NAMALWA (cell line): ENCODE results near the gene RBX1.
A peak's percentile ranks its signal among the peaks of the same experiment; 100 is the strongest.
"Not testable (repeated sequence)": the region's sequence is repeated elsewhere in the genome, so short reads cannot be mapped to it uniquely, and the experiment has no call there.

ENCODE experiments used
- DNase-seq: peaks from one replicate; pipeline ENCODE4 v3.0.0-alpha.2; 2015; ENCODE audit warnings: low spot score

The RBX1 gene

DNA sequence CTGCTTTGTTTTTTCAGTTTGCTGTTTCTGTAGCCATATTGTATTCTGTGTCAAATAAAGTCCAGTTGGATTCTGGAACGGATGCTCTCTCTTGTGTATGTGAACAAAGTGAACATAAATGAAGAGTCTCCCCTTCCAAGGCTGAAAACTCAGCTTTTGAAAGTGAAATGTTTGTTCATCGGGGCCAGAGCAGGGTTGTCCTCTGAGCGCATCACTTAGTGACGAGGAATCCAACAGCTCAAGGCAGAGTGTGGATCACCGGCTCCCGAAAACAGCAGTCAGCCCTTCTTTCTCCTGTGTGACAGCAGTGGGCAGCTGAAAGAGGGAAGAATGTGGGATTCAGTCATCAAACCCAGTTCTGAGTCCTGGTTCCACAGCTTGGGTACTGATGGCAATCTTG is 21.4 kb downstream of the RBX1 start:
- no peak for DNase-seq

GRCh38 chr22:40973144-40973543 is 22.0 kb downstream of the RBX1 start:
- no peak for DNase-seq

DNA sequence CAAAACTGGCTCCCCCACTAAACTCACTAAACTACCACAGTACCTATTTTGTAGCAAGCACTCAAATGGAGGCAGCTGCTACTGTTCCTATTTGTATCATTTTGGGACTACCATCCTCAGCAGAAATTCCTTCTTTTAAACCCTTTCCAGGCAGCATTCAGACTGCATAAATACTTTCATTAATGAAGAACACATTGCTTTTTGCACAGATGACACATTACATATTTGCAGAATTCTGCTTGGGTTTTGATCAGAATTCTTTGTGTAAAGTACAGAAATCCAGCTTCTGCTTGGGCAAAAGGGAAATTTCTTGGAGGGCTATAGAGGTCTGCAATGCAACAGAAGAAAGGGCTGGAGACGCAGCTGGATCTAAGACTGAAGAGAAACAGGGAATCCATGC is 24.2 kb downstream of the RBX1 start:
- no peak for DNase-seq

- no peak for DNase-seq
These were observed 25.9 kb downstream of the RBX1 start for GRCh38 chr22:40976866-40977700.

DNA sequence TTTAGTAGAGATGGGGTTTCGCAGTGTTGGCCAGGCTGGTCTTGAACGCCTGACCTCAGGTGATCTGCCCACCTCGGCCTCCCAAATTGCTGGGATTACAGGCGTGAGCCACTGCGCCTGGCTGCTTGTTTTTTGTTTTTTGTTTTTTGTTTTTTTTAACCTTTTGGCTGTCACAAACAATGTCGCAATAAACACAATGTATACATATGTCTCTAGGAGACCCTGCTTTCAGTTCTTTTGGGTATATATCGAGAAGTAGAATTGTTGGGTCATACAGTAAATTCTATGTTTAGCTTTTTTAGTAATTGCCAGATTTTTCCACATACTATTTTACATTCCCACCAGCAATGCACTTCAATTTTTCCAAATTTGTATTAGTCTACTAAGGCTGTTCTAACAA is 28.0 kb downstream of the RBX1 start:
- DNase-seq = no peak

DNA sequence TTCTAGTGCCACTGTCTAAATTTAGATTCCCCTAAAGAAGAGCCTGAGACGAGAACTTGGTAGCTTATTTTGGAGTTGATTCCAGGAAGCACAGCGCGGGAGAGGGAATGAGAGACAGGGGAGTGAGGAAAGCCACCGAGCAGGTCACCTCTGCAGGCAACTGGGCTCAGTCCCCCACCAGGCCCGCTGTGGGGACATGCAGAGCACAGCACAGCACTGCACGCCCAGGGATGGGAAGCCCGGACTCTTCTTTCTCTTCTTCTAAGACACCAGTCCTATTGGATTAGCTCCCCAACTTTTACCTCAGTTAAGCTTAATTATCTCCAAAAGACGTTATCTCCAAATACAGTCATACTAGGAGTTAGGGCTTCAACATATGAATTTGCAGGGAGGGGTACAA is 28.7 kb downstream of the RBX1 start:
- no peak for DNase-seq

DNA sequence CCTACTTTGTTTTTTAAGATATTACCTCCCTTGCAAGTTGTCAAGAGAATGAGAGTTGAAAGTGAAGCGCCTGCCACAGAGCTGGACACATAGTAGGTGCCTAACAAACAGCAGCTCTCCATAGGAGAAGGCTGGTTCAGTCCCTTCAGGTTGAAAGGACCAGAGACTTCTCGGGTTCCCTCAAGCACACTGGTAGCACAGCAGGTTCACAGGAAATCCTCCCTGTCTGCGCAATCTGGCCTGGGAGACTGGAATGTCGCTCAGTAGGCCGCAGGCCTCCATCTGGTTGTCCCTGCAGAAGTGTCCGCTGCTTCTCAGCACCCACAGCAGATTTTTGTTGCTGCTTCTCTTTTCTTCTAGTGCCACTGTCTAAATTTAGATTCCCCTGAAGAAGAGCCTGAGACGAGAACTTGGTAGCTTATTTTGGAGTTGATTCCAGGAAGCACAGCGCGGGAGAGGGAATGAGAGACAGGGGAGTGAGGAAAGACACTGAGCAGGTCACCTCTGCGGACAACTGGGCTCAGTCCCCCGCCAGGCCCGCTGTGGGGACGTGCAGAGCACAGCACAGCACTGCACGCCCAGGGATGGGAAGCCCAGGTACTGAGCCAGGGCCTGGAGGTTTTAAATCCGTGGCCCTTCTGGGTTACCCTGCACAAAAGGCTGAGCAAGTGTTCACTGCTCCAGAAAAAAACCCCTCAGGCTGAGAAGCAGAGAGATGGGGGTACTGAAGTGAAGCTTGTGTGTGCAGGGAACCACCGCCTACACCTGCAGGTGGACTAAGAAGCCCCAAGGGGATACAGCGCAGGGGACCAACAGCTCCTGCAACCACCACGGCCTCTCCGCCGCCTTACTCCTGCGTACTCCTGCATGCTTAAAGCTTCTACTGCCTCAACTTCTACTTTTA is 31.6 kb downstream of the RBX1 start:
- DNase-seq = peak; percentile 69

DNA sequence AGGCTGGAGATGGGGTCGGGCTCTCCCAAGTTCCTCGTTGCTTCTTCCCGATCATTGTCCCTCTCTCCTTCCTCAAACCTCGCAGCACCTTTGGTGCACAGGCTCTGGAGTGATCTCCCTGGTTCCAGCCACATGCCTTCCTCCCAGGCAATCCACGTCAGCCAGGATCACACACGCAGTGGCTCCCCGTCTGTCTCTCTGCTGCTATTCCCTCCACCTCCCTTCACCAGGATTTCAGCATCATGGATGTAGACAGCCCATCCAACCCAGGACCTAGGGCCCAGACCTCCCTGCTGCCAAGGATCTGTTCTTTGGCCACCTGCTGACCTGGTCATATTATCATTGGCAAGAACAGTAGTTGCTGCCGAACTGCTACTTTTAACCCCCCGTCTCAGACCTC is 40.1 kb downstream of the RBX1 start:
- DNase-seq = no peak

DNA sequence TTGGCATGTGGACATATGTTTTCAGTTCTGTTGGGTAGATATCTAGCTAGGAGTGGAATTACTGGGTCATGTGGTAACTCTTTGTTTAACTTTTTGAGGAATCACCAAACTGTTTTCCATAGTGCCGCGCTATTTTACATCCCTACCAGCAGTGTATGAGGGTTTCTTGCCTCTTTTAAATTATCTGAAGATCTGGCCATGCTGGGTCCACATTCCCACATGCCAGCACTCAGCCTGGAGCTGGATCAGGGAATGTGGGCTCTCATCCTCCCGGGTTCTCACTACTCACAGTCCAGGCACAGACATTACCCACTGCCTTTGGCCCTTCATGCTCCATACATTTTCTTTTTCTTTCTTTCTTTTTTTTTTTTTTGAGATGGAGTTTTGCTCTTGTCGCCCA is 44.6 kb downstream of the RBX1 start:
- no peak for DNase-seq

DNA sequence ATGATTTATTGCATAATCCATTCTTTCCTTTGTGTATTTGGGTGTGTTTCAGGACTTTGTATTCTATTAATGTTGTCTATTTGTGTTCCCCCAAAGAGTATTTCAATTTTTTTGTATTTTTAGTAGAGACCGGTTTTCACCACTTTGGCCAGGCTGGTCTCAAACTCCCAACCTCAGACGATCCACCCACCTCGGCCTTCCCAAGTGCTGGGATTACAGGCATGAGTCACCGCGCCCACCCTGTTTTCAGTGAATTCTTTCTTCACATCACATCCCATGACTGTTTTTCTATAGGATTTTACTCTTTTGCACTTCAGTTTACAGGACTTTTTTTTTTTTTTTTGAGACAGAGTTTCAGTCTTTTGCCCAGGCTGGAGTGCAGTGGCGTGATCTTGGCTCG is 46.3 kb downstream of the RBX1 start:
- no peak for DNase-seq

DNA sequence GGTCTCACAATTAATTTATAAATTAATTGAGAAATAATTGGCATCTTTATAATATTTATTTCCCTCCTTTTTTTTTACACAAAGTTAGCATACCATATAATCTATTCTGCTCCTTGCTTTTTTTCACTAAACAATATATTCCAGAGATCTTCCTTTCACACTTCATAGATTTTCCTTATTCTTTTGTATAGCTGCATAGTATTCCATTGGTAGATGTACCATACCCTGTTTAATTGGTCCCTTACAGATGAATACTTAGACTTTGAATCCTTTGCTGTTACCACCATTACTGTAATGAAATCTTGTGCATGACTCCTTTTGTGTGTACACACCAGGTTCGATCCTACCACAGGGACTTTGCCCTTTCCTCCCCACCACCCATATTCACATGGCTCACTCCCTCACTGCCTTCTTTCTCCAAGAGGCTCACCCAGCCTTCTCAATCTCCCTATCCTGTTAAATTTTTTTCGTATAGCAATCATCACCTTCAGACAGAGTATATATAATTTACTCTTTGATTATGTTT is 48.9 kb downstream of the RBX1 start:
- no peak for DNase-seq

DNA sequence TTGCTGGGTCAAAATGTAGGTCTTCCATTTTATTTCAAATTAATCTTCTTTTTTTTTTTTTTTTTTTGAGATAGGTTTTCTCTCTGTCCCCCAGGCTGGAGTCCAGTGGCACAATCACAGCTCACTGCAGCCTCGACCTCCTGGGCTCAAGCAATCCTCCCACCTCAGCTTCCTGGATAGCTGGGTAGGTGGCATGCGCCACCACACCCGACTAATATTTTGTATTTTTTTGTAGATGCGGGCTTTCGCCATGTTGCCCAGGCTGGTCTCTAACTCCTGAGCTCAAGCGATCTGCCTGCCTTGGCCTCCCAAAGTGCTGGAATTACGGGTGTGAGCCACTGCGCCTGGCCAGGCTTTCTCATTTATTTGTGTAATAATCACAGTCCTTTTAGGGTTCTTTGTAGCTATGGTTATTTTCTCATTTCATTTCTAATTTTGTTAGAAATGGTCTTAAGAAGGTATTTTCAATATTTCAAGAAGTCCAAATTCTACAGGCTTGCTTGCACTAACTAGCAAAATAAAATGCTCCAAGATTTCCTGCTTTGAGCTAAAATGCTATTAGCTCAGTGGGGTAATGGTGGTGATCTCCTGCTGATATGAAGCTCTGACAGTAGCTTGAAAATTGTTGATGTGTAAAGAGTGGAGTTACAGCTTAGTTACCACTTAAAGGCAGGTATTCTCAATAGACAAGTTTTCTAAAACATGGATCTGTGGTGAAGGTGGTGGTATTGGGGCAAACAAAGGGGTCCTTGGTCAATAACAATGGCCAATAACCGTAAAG is 50.0 kb downstream of the RBX1 start:
- no peak for DNase-seq

- no peak for DNase-seq
These were observed 50.5 kb downstream of the RBX1 start for GRCh38 chr22:41001722-41002122.

DNA sequence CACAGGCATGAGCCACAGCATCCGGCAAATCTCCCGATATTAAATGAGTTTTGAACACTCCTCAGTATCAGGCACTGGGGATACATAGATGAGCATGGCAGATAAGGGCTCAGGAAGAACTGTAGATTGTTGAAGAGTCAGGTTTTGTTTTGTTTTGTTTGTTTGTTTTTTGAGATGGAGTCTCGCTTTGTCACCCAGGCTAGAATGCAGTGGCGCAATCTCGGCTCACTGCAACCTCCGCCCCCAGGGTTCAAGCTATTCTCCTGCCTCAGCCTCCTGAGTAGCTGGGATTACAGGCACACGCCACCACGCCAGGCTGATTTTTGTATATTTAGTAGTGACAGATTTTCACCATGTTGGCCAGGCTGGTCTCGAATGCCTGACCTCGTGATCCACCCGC is 51.2 kb downstream of the RBX1 start:
- DNase-seq = not testable (repeated sequence)

DNA sequence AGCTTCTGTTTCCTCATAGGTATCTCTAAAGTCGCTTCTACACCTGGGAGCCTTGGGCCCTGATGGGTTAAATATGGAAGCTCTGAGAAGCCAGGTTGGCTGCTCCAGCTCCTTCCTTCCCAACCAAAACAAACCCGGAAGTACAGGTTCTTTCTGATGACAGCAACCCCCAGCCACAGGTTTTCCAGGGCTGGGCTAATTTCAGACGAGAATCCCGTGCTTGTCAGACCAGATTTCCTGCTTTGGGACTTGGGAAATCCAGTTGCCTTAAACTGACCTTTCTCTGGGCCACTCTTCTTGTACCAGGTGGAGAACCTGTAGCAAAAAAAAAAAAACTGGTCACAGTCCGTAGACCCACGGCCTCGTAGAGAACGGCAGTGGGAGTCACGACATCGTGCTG is 51.9 kb downstream of the RBX1 start:
- DNase-seq = no peak

- DNase-seq = no peak
These were observed 52.8 kb downstream of the RBX1 start for GRCh38 chr22:41003976-41004375.

DNA sequence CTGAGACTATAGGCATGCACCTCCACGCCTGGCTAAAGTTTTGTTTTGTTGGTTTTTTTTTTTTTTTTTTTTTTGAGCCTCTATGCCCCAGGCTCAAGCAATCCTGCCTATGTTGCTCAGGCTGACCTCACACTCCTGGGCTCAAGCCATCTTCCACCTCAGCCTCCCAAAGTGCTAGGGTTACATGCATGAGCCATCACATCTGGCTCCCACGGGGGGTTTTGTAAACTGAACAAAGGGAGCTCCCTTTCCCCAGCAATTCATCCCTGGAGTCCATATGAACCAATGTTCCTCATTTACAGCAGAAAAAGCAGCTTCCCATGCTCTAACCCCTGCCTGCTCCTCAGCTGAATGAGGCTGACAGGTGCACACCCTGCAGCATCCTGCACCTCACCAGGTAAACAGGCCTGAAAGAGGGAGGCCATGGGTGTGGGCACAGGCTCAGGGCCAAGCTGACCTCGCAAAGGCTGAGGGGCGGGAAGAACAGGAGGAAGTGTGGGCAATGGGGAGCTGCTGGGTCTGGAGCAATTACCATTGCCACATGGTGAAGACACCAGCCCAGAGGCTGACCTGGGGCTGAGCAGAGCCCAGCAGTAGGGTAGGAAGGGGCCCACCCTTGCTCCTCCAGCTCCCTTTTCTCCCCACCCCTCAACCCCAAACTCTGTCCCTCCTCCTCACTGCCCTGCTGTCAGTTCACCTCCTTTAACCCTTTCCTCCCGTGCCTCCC is 58.2 kb downstream of the RBX1 start:
- no peak for DNase-seq

DNA sequence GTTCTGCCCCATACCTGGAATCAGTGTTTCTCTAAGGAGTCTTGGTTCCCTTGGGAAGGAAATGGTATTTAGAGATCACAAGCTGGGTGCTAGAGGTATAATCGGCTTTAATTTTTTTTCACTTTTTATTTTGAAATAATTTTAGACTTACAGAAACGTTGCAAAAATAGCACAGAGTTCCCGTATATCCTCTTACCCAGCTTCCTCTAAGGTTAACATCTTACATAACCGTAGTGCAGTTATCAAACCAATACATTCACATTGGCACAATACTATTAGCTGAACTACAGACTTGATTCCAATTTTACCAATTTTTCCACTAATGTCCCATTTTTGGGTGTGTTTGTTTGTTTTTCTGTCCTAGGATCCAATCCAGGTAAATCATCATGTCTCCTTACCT is 63.8 kb downstream of the RBX1 start:
- no peak for DNase-seq

DNA sequence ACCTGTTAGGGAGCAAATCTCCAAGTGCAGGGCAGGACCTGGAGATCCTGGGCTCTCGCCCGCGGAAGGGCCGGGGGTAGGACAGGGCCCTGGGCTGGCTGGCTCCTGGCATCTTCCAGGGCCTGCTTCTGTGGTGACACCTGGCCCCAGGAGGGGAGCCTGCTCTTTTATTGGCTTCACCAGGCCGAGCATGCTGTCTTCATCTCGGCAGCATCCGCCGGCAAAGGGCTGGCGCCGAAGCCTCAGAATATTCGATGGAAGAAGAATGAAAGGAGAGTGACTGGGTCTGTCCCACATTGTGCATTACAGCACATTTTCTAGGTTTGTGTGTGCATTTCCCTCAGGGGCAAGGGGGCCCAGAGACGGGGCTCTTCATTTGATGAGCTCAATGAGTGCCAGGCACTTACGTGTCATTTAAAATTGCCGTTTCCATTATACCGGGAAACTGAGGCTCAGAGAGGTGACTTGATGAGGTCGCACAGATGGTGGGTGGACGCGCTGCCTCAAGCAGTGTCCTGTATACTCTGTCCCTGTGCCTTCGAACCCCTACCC is 70.0 kb downstream of the RBX1 start:
- no peak for DNase-seq

DNA sequence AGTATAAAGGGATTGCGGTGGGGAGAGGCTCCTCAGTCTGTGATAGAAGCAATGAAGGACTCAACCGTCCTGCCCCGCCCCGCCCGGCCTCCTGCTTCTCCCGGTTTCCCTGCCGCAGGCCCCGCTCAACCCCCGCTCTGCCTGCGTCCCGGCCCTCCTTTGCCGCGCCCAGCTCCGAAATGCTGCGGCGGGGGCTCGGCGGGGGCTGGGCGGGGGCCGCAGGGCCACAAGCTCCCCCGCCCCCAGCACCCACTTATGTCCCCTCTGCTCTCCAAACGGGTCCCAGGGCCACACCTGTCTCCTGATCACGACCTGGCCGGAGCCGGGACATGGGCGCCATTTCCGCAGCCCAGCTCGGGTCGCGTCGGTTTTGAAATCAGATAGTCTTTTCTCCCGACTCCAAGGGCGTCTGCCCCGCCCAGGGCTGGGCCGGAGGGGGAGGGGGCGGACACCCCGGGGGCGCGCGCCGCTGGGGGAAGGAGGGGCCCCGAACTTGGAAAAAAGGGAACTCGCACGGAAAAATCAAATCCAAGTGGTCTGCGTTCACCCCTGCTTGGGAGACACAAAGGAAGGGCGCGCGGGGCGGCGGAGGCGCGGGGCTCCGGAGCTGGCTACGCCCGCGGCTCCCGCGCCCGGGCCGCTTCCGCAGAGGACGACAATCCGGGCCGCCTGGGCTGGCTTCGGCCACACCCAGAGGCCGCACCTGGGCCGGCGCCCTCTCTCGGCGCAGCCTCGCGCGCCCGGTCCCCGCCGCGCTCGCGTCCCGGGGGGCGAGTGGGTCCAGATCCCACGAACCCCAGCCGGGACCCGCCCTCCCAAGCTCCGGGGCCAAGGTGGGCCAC is 70.7 kb downstream of the RBX1 start:
- DNase-seq = peak; percentile 70
